HepG2 (cell line): ENCODE measurements around the gene ESYT2.

Source experiments
- HDAC6 ChIP-seq: fragments of 200-600 bp; sonication (generic); IDR thresholded peaks from 2 replicates; pipeline ENCODE4 v1.7.0; 2017; ENCODE audit warnings: mild to moderate bottlenecking, antibody characterized with exemption, low read length, low read depth
- ONECUT2 ChIP-seq: sonication (generic); formaldehyde crosslinking; IDR thresholded peaks from 2 replicates; pipeline ENCODE4 v1.4.0; 2020; ENCODE audit warnings: missing genetic modification reagents
- ZNF556 ChIP-seq: sonication (generic); formaldehyde crosslinking; IDR thresholded peaks from 2 replicates; pipeline ENCODE4 v1.4.0; 2020; ENCODE audit warnings: mild to moderate bottlenecking, missing genetic modification reagents, borderline replicate concordance
- TF ChIP-seq, protein P1 (sequence below): sonication (generic); formaldehyde crosslinking; IDR thresholded peaks from 2 replicates; pipeline ENCODE4 v1.5.0; 2020; ENCODE audit warnings: mild to moderate bottlenecking, missing genetic modification reagents, moderate library complexity

DNA sequence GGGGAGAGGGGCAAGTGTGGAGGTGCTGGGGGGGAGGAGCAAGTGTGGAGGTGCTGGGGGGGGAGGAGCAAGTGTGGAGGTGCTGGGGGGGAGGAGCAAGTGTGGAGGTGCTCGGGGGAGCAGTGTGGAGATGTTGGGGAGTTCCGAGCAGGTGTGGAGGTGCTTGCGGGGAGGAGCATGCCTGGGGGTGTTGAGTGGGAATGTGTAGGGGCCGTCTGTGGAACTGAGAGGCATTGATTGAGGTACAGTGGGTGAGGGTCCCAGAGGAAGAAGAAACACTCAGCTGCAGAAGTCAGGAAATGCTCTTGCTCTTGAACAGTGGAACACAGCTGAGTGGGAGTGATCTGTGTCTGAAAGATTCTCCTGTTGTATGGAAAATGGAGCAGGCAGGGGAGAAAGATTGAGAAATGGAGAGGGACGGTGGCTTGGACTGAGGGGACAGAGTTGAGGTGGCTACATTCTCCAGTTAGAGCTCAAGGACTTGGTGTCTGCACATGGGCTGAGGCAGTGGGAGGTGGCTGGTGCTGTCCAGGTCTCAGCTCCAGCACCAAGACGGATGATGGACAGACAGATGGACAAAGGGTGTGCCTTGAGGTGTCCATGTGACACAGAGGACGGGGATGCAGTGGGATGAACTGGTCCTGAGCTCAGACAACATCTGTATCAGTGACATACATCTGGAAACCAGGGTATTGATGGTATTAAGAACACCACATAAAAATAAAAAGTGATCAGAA lies 99.5 kb downstream of the ESYT2 start:
- TF ChIP-seq, protein P1, sequence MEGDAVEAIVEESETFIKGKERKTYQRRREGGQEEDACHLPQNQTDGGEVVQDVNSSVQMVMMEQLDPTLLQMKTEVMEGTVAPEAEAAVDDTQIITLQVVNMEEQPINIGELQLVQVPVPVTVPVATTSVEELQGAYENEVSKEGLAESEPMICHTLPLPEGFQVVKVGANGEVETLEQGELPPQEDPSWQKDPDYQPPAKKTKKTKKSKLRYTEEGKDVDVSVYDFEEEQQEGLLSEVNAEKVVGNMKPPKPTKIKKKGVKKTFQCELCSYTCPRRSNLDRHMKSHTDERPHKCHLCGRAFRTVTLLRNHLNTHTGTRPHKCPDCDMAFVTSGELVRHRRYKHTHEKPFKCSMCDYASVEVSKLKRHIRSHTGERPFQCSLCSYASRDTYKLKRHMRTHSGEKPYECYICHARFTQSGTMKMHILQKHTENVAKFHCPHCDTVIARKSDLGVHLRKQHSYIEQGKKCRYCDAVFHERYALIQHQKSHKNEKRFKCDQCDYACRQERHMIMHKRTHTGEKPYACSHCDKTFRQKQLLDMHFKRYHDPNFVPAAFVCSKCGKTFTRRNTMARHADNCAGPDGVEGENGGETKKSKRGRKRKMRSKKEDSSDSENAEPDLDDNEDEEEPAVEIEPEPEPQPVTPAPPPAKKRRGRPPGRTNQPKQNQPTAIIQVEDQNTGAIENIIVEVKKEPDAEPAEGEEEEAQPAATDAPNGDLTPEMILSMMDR (CRISPR knock-in tag), result no peak
- no peak for TF ChIP-seq ONECUT2
- no peak for TF ChIP-seq HDAC6
- no peak for TF ChIP-seq ZNF556 (CRISPR knock-in tag)
